T-helper 9 cell (primary cell): Measurements from ENCODE around the gene RAB11A.

Source experiments
- DNase-seq: peaks from one replicate; pipeline ENCODE4 v3.0.0-alpha.2; 2020

The RAB11A gene

DNA sequence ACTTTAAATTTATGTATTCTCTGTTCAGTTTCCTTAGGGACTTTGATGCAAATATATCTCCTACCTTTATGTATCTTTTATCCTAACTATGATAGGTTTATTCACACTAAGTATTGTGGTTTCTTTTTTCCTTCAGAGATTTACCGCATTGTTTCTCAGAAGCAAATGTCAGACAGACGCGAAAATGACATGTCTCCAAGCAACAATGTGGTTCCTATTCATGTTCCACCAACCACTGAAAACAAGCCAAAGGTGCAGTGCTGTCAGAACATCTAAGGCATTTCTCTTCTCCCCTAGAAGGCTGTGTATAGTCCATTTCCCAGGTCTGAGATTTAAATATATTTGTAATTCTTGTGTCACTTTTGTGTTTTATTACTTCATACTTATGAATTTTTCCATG, 18.3 kb downstream of the RAB11A start:
- no peak for DNase-seq

DNA sequence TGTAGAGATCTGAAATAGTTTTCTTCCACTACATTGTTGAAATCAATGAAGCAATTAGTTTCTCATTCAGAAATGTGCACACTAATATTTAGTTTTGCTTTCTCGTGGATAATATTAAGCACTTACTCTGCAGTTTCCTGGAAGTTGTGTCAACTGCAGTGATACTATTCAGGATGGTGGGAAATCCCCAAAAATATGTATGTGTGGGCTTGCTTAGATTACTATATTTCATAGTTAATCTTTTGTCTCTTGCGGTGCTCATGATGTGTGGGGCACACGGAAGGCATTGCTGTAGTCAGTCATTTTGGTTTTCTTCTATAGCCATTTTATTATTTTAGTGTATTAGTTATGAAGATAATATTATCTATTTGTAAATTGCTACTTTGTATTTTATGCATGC, 19.7 kb downstream of the RAB11A start:
- no peak for DNase-seq

DNA sequence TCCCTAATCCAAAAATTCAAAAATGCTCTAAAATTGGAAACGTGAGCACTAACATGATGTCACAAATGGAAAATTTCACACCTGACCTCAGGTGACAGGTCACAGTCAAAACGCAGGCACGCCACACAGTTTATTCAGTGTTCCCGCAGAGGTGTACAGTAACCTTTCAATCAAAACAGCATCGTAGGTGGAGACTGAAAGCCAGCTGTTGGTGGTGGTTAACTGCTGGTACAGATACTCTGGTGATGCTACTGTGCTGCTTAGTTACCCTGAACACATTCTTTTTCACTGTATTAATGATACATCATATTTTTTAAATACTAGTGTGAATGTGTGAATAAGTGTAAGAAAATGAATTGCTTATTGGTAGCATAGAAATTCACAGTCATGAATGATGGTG, 23.8 kb downstream of the RAB11A start:
- DNase-seq, result no peak

DNA sequence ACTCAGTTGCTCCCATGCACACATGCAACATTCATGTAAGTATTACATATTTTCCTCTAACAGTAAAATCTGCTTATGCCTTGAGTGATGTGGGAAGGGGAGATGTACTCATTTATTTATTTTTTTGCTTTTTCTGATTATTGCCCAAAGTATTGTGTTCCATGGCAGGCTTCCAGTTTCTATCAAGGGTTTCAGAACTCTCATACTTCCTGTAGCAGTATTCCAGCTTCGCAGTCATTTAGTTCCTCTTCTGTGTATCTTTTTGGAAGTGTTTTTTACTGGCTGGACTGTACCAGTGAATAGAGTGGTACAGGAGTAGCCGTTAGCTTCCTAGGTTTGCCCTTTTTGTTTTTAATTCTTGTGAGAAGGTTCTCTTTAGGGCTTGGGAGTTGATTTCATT, 26.9 kb downstream of the RAB11A start:
- no peak for DNase-seq

DNA sequence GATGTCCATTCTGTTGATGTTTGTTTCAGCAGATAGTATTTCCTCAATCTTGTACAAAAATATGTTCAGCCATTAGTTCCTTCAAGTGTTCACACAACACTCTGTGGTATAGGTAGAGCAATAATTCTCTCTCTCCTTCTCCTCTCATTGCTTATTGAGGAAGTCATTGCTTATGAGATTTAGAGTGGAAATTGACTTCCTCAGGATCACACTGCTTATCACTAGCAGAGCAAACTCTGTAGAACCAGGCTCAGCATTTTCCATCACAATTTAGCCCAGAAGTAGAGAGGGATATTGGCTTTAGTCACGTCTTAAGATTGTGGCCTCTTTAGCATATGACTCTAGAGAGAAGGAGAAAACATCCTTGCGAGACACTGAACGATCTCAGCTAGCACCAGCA, 31.2 kb downstream of the RAB11A start:
- DNase-seq, result no peak

DNA sequence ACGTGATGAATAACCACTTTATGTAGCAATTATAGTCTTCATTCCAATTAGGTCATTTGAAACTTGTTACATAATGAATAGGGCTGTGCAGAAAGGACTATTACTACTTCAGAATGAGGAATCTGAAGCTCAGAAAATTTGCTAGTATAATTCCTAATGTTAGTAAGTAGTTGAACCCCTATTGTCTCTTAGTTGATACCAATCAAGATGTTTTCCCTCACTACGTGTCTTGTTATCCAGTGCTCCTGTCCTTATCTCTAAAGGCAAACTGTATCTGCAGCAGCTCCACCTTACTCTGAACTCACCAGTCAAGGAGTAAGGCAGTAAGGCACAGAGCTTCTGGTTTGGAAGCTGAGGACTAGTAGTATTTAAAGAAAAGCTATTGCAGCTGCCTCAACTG, 32.0 kb downstream of the RAB11A start:
- no peak for DNase-seq

DNA sequence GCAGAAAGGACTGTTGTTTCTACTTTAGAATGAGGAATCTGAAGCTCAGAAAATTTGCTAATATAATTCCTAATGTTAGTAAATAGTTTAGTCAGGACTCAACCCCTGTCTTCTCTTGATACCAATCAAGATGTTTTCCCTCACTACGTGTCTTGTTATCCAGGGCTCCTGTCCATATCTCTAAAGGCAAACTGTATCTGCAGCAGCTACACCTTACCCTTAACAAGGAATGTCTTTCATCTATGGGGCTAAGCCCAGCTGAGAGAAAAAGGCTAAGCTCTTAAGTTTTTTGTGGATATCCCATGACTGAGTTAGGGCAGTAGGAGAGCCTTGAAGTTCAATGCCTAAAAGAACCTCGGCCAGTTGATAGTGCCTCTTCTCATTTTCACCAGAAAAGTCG, 32.5 kb downstream of the RAB11A start:
- no peak for DNase-seq

DNA sequence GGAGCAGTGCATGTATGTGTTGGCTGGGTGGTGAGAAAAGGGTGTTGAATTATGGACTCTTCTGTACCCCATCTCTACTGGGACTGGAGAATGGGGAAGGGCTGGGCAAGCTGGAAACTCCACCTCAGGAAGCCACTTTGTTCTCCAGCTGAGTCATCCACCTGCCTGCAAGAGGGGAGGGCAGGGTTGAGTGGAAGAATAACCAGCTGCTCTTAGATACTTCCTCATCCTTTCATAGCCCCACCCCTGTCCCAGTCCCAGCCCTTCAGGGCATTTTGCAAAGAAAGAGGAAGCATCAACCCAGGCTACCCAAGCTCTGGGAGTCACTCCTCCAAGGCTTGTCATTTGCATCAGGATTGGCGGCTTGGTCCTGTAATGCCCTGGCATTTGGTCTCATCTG, 33.1 kb downstream of the RAB11A start:
- DNase-seq, result no peak

DNA sequence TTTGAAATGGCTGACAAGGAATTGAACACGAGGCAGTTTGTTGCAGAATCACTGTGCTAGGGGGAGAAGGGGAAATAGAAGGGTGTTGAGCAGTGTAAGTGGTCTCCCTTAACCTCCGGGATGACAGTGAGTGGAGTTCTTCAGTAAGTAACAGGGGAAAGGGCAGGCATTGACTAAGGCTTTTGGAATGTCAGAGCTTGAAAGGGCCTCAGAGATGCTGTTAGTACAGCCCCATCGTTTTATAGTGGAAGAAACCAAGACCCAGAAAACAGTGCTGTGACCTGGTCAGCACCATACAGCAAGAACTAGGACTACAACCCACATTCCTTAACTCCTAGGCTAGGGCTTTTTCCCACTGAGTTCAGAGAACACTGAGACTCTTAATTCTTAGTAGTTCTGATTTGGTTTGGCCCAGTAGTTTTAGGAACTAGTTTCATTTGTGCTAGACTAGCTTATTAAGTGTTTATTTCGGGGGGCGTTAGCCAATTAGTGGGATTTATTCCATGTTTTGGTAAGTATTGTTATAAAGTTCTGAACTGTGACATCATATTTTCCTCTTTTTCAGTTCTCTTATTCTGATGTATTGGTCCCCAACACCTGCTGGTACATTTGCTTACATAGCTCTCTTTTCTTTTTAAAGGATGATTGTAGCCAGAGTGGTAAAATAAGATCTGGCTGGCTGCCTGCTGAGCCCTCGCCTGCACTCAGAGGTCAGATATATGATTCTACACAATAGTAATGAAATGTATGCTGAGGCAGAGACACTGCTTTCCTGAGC, 34.2 kb downstream of the RAB11A start:
- DNase-seq, result no peak

DNA sequence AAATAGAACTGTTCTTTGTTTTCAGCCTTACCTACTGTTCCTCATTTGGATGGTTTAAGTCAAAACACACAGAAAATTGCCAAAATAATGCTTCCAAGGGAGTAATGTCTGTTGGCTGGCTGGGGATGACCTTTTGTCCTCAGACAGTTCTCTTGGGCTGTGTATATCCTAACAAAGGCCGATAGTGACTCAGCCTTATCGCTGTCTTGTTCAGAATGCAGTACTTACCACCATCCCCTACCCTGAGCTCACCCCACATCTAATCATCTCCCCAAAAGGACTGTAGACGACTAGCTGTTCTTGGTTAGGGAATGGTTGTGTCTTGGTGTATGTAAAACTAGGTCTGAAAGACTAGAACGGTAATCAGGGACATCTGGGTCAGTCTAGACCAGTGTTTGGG, 35.0 kb downstream of the RAB11A start:
- no peak for DNase-seq

DNA sequence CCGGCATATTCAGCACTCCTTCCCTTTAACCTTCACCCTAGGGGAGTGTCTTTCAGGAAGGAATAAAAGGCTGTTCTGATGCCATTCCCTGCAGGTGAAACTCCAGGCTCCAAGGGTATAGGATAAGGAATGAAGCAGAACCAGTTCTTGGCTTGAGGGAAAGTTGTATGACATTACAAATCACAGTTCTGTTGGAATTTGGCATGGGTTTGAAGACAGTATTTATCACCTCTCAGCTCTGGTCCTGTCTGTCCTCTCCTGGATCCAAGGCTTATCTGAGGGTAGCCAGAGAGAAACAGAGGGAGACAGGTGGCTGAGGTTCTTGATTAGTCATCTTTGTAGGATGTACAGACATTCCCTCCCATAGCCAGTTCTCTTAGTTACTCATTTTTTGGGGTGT, 37.1 kb downstream of the RAB11A start:
- DNase-seq, result no peak

DNA sequence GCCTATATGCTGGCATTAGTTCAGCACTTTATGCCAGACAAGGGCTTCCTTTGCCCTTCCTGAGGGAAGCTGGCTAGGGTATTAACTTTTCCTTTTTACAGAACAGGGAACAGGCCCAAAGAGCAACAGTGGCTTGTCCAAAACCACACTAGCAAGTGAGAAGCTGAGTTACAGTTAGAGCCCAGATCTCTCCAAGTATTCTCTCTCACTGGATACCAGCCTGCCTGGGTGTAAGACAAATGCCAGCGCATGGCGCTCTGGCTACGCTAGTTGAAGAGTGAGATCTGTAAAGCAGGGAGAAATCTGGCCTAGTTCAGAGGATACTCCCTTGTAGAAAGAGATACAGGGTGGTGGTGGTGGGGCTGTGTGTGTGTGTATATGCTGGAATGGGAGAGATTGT, 38.4 kb downstream of the RAB11A start:
- DNase-seq, result no peak

DNA sequence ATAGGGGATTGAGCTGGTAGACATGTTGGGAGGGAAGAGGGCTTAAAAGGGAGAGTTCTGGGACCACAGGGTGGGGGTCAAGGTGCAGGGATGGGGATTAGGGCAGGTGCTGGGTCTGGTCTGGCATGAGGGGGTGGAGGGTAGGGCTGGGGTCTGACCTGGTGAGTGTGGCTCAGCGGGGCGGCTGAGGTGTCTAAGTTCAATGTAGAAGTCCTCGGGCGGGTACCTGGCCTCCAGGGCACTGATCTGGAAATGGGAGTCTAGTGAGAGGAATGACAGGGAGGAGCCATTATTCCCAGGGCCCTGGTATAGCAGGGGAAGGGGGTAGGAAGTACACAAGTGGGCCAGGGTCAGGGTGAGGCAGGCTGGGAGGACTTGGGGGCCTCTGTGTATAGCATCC, 39.6 kb downstream of the RAB11A start:
- no peak for DNase-seq

DNA sequence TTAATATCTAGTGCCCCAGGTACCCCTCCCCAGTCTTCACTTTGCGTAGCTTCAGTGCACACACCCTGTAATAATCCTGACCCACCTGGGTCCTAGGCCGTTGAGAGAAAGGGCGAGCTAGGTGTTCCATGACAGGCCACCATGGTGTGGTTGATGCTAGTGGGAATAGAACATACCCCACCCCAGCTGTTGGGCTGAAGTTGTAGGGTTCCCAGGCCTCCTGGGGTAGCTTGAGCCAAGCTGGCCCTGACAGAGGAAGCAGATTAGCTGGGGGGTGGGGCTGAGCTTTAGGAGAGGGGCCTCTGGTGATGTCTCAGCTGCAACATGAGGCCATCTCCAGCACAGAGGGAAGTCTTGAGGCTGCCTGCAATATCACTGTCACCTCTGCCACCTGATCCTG, 40.5 kb downstream of the RAB11A start:
- DNase-seq, result no peak

DNA sequence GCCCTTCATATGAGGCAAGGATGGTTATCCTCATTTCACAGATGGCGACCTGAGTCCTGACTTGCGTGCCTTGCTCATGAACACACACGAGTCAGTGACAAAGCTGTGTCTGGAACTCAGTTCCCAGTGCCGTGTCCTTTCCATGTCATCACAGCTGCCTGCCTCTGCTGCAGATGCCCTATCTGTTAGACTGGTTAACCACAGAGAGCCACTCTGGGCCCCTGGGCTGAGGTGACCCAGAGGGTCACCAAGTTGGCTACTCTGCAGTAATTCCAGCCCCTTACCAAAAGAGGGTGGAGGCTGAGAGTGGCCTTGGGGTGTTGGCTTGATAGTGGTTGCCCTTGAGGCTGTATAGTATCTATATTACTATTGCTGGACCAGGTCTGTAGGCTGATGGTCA, 41.0 kb downstream of the RAB11A start:
- no peak for DNase-seq

DNA sequence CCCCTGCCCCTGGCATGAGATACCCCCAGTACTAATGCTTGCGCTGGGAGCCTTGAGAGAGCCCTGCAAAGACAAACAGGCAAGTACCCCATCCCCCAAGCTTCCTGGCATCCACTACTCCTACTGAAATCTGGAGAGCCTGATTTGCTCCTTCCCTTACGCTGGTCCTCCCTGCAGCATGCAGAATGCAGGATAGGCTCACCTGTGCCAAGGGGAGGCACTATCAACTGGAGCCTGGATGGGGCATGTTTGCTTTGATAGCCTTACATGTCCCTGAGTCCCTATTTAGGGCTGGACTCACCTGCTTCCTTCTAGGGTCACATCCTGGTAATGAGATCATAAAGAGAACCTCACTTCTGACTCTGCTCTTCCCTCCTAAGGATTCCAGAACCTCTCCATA, 42.9 kb downstream of the RAB11A start:
- DNase-seq, result no peak

DNA sequence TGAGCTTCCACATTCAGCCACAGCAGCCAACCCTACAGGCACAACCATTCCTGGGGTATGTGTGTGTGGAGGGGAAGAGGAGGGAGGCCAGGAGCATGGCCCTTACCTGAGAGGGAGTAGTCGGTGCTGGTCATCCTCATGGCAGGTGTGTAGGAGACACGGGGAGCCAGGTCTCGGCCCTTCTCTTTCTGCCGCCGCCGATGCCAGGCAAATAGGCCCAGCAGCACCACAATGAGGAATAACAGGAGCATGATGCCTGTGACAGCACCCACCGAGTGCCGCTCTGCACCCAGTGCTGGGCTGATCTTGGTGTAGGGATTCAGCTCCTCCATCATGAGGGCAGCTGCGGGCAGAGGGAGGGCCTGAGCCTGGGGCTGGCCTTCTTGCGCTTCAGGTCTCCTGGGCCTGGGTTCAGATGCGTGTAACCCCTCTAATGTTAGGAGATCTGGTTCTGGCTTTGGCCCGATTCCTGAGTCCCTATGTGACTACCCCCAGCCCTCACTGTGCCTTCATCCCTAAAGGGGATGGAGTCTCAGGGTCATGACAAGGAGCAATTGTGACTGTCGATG, 44.4 kb downstream of the RAB11A start:
- no peak for DNase-seq

DNA sequence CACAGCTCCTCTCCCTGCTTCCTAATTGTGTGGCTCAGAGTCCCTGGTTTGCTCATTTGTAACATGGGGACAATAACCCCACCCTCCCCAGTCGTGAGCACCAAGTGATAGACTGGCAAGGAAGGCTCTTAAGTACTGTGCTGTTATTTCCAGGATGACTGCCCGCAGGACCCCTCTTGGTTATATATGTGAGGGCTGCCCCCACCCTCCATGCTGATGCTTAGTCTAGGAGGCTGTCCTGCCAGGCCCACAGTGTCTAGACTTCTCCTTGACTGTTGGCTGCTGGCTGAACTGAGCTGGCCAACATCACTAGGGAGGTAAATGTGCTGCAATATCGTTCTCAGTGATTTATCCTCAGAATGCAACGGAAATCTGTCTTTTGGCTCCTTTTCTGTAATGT, 45.1 kb downstream of the RAB11A start:
- DNase-seq, result no peak

DNA sequence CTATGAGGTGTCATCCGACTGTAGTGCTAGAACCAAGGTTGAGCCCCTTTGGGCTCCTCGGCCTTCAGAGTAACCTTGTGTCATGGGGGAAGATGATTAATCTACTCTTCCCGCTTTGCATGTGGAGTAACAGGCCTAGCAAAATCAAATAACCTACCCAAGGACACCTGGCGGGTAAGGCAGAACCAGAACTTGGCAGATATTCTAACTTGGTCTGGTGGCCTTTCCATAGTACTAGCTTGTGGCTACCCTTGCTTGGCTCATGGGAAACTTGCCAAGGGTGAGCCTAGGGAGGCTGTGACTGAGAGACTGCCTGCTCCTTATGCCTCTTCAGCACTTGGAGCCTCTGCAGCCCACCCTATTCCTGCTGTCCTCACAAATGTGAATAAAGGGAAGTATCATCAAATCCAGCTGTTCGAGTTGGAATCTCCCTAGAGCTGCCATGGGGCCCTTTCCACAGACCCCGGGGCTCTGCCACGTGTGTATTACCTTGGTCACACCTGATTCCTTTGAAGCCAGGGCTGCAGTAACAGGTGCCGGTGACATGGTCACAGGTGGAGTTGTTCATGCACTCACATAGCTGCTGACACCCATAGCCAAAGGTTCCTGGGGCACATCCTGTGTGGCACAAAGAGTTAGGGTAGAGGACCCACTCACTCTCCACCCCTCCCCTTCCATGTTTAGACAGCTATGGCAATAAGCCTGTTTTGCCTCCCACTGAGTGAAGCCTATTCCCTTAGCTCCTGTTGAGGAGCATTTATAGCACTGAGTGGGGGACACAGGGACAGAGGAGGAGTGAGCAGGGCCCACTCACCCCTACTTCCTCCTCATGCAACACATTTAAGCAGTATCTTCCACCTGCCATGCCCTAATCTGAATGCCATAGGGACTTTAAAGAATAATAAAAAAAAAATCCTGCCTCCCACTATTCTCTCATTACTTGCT, 46.0 kb downstream of the RAB11A start:
- no peak for DNase-seq

DNA sequence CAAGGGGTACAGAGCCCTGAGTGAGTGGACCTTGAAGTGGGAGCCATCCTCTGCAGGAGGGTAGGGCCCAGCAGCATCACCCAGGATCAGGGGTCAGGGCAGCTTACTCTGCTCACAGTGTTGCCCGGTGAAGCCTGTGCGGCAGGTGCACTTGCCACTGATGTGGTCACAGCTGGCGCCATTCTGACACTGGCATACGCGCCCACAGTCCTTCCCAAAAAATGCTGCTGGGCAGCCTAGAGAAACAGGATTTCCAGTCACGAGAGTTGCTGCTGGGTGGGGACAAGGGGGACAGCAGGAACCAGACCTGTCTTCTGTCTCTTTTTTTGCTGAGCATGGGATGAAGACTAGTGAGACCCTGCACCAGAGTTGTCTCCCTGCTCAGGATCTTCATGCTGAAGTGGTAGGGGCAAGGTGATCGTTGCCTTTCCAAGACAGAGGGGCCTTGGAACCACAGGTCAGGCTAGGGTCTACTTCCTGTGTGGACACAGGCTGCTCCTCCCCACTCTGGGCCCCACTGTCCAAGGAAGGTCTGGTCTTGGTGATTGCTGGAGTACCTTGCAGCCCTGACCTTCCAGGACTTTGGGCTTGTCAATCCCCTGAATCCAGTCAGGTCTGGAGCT, 46.9 kb downstream of the RAB11A start:
- no peak for DNase-seq

DNA sequence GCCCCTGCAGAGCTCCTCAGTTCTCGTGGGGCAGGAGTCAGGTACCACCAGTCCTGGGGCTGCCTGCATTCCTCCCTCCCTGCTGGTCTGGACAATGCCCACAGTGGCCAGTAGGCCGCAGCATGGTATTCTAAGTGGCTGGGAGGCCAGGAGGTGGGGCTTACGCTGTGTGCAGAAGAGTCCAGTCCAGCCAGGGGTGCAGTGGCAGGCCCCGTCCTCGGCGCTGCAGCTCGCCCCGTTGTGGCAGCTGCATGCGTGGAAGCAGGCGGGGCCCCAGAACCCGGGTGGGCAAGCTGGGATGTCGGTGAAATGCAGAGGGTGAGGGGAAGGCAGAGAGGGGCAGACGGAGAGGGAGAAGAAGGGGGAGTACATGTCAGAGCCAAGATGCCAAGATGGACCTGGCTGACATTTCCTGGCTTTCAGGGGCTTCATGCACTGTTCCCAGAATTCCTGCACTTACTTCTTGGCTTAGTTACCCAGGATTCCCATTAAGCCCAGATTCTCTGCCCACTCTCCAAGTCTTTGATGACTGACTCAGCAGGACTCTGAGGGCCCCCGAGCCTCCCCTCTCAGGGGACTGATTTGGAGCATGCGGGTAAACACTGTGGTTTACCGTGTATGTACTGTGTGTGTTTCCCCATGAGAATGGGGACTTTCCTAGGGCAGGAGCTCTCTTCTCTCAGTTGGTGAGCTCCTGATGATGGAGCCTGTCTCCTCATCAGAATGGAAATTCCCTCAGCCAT, 47.5 kb downstream of the RAB11A start:
- DNase-seq, result no peak

DNA sequence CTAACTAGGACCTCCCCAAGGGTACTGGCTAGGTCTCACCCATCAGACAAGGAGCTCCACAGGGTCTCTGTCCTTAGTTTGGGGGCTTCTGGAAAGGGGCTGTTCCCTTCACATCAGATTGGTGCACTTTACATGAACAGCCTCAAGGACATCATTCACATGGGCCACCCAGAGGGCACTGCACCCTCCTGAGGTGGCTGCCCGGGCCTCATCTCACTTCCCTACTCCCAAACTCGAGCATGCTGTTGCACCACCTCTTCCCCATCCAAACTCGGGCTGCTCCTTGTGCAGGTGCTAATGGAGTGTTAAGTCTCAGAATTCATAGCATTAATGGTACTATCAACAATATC, 48.1 kb downstream of the RAB11A start:
- DNase-seq, result no peak

DNA sequence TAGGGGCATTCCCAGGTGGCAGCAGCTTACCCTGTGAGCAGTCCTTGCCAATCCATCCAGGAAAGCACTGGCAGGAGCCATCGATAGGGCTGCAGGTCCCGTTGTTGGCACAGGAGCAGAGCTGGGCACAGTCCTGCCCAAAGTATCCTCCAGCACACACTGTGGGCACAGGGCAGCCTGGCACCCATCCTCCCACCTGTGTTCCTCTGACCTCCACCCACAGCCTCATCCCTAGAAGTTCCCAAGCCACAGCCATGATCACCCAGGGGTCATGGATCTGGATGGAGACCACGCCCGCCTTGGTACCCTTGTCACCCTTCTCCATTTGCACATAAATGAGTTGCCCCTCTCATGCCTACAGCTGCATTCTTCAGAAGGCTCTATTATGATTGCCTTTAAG, 48.6 kb downstream of the RAB11A start:
- no peak for DNase-seq
